Measurements from ENCODE around the gene PROB1. TPM values are rescaled to one million over a fixed set of nuclear protein-coding genes. Genes with fewer than 3 reads are reported as not detected.
A peak's percentile ranks its signal among the peaks of the same experiment; 100 is the strongest.

Gene PROB1
- total and polyA plus RNA-seq, 9 of the 15 experiments (the other 6 are each of a cell fraction or from before 2014, with no cell fraction given) = 0.01 to 1.8 (median 0.47) TPM

- intact Hi-C loops (cut with micrococcal nuclease) = no loop called here
- Histone ChIP-seq H3K36me3 (ENCODE audit: control insufficient read depth, insufficient read depth, low read length) (no peaks in the 10 kb centered on the region), H2AFZ (ENCODE audit: low read depth, low read length) (no peak overlapping the region), H3K27me3 (ENCODE audit: control insufficient read depth in 2 of 2, insufficient read depth in 2 of 2, low read length in 2 of 2) (no peaks in the 10 kb centered on the region), H3K4me1 (replicated peaks in 1 of 2; ENCODE audit: control insufficient read depth in 2 of 2, insufficient read depth in 2 of 2, low read length in 2 of 2) (peaks cover 6 to 12% of the 10 kb centered on the region in 2 experiments; a peak in 4 of 5 replicates), H3K27ac (ENCODE audit: extremely low read depth, low read depth, low read length) (no peak overlapping the region), H3K9me3 (replicated peaks; ENCODE audit: control insufficient read depth, insufficient read depth, low read depth, low read length) (no peaks in the 10 kb centered on the region), H3K4me3 (no peak overlapping the region), H3K79me2 (ENCODE audit: control insufficient read depth, insufficient read depth, low read length) (no peaks in the 10 kb centered on the region), H3K9me1 (ENCODE audit: control insufficient read depth, insufficient read depth, low read length) (no peaks in the 10 kb centered on the region), H3K9ac (ENCODE audit: insufficient read depth in 1 of 2, low read depth in 2 of 2, low read length in 2 of 2) (no peak overlapping the region), H4K20me1 (replicated peaks; ENCODE audit: control insufficient read depth, insufficient read depth, low read length) (no peaks in the 10 kb centered on the region), H3K4me2 (ENCODE audit: insufficient read depth, low read length) (no peak overlapping the region)
- no peak for FAIRE-seq
- WGBS (ENCODE audit: insufficient coverage, low coverage, missing lambda C conversion rate) = 33% methylated on average over 2 of the region's 2 CpGs
- DNase-seq (ENCODE audit: extremely low read depth in 1 of 4, low spot score in 3 of 4) = no peak
- in situ Hi-C loops (cut with MboI) = no loop called here
- ATAC-seq = no peak
- TF ChIP-seq ILK (tag; IDR thresholded peaks at IDR 0.05; ENCODE audit: borderline replicate concordance, low read depth) = no peak
- TF ChIP-seq BHLHE40 (IDR thresholded peaks at IDR 0.05; ENCODE audit: low read length) = peak; percentile 61
- TF ChIP-seq GMEB1 (CRISPR knock-in tag; IDR thresholded peaks at IDR 0.05) = no peak
- TF ChIP-seq MCM2 (IDR thresholded peaks at IDR 0.05; ENCODE audit: low read depth) = no peak
- TF ChIP-seq USF2 (CRISPR knock-in tag; IDR thresholded peaks at IDR 0.05) = peak; percentile 31; the same call in 1 of the 2 replicates
- TF ChIP-seq ZNF583 (CRISPR knock-in tag; IDR thresholded peaks at IDR 0.05) = no peak
- no peak for TF ChIP-seq ZNF507 (tag; conservative IDR thresholded peaks at IDR 0.05)
- no peak for TF ChIP-seq PTRF (tag; IDR thresholded peaks at IDR 0.05)
- ChIA-PET CTCF (ENCODE audit: low intra/inter-chr PET ratio) (no interaction called here), POLR2A (interaction anchor here (0.6 to 1.8 kb wide), 4 partner anchors 8 to 107 kb away, joined by 3 to 5 read pairs (median 4); no protein-coding TSS in a partner anchor)
- no TSS peak for BruUV-seq (replicated peaks)
Measured at GRCh38 chr5:139406963-139407362, 12.1 kb upstream of the PROB1 start.
